ENCODE data around the gene DDX10. TPM values are rescaled to one million over a fixed set of nuclear protein-coding genes. Genes with fewer than 3 reads are reported as not detected.

Gene DDX10
- total and polyA plus RNA-seq, 3 donors from 2014 or later, result 25.7 to 64.4 (median 59.2) TPM

GRCh38 chr11:108961095-108961494, 296.2 kb downstream of the DDX10 start:
- H3K36me3 ChIP-seq (ENCODE audit: low read depth, missing control alignments), result no peaks in the 10 kb centered on the region
- 58 to 62% methylated on average over 4 of the region's 4 CpGs for WGBS, 2 donors
- intact Hi-C loops (cut with DNase I; ENCODE audit: low total_unique reads), result no loop called here

GRCh38 chr11:108963118-108963517, 298.2 kb downstream of the DDX10 start:
- DNase-seq, result no peak
- intact Hi-C loops (cut with DNase I; ENCODE audit: low total_unique reads), result no loop called here
- TF ChIP-seq POLR2A (IDR thresholded peaks at IDR 0.05) (no peak), CTCF (IDR thresholded peaks at IDR 0.05) (no peak)
- no peaks in the 10 kb centered on the region for H3K36me3 ChIP-seq (ENCODE audit: low read depth, missing control alignments)
- 90 to 97% methylated on average over 4 of the region's 4 CpGs for WGBS, 2 donors
- no peaks in the 10 kb centered on the region for H3K9me3 ChIP-seq
- H3K27ac ChIP-seq, result no peak overlapping the region
- no peaks in the 10 kb centered on the region for H3K4me1 ChIP-seq
- no peak overlapping the region for H3K4me3 ChIP-seq
- no peaks in the 10 kb centered on the region for H3K27me3 ChIP-seq

More at GRCh38 chr11:108961095-108961494, 296.2 kb downstream of the DDX10 start:
- TF ChIP-seq CTCF (IDR thresholded peaks at IDR 0.05) (no peak), POLR2A (IDR thresholded peaks at IDR 0.05) (no peak)
- H3K27me3 ChIP-seq, result no peaks in the 10 kb centered on the region
- no peaks in the 10 kb centered on the region for H3K9me3 ChIP-seq
- H3K4me1 ChIP-seq, result no peaks in the 10 kb centered on the region
- no peak for DNase-seq
- H3K4me3 ChIP-seq, result no peak overlapping the region
- no peak overlapping the region for H3K27ac ChIP-seq

GRCh38 chr11:108965306-108966001, 300.6 kb downstream of the DDX10 start:
- no peak for TF ChIP-seq CTCF (IDR thresholded peaks at IDR 0.05)
- no peak for TF ChIP-seq POLR2A (IDR thresholded peaks at IDR 0.05)
- 73 to 74% methylated on average over 10 of the region's 10 CpGs for WGBS, 2 donors
- Histone ChIP-seq H3K27me3 (no peaks in the 10 kb centered on the region), H3K4me3 (no peak overlapping the region), H3K27ac (no peak overlapping the region), H3K9me3 (no peaks in the 10 kb centered on the region), H3K36me3 (ENCODE audit: low read depth, missing control alignments) (no peaks in the 10 kb centered on the region), H3K4me1 (no peaks in the 10 kb centered on the region)
- DNase-seq, result no peak
- intact Hi-C loops (cut with DNase I; ENCODE audit: low total_unique reads), result no loop called here

- intact Hi-C loops (cut with DNase I; ENCODE audit: low total_unique reads), result no loop called here
- Histone ChIP-seq H3K9me3 (no peaks in the 10 kb centered on the region), H3K4me3 (no peak overlapping the region), H3K27ac (no peak overlapping the region), H3K27me3 (no peaks in the 10 kb centered on the region), H3K36me3 (ENCODE audit: low read depth, missing control alignments) (no peaks in the 10 kb centered on the region), H3K4me1 (no peaks in the 10 kb centered on the region)
- no peak for TF ChIP-seq POLR2A (IDR thresholded peaks at IDR 0.05)
- TF ChIP-seq CTCF (IDR thresholded peaks at IDR 0.05), result no peak
- WGBS, 2 donors, result 93 to 100% methylated on average over 4 of the region's 4 CpGs
- DNase-seq, result no peak
Measured at GRCh38 chr11:108966206-108966605, 301.3 kb downstream of the DDX10 start.

- H3K36me3 ChIP-seq (ENCODE audit: low read depth, missing control alignments), result no peaks in the 10 kb centered on the region
- H3K27ac ChIP-seq, result no peak overlapping the region
Measured at GRCh38 chr11:108966978-108967377, 302.1 kb downstream of the DDX10 start.

More at GRCh38 chr11:108966978-108967377, 302.1 kb downstream of the DDX10 start:
- Histone ChIP-seq H3K9me3 (no peaks in the 10 kb centered on the region), H3K27me3 (no peaks in the 10 kb centered on the region), H3K4me3 (no peak overlapping the region), H3K4me1 (no peaks in the 10 kb centered on the region)
- intact Hi-C loops (cut with DNase I; ENCODE audit: low total_unique reads), result no loop called here
- TF ChIP-seq CTCF (IDR thresholded peaks at IDR 0.05), result no peak
- TF ChIP-seq POLR2A (IDR thresholded peaks at IDR 0.05), result no peak
- DNase-seq, result no peak
- 45 to 57% methylated on average over 3 of the region's 3 CpGs for WGBS, 2 donors

All from testis (tissue), 3 donors.